ENCODE measurements around the gene TAS2R40. TPM values are rescaled to one million over a fixed set of nuclear protein-coding genes. Genes with fewer than 3 reads are reported as not detected.

TAS2R40 gene
- total and polyA plus RNA-seq, 2 donors (not counting 1 experiment from before 2014, with no cell fraction given), result not detected

- Histone ChIP-seq H2AFZ (ENCODE audit: low read length) (no peak overlapping the region), H3K4me3 (replicated peaks in 1 of 4; ENCODE audit: control extremely low read depth in 1 of 4, insufficient read depth in 1 of 4, low read depth in 3 of 4, low read length in 4 of 4) (no peak overlapping the region), H3K79me2 (ENCODE audit: control insufficient read depth, insufficient read depth, low read length) (no peaks in the 10 kb centered on the region), H3K4me2 (ENCODE audit: extremely low read depth, insufficient read depth, low read length) (no peak overlapping the region), H3K9ac (ENCODE audit: insufficient read depth, low read length) (no peak overlapping the region), H3K9me3 (ENCODE audit: control insufficient read depth, insufficient read depth, low read depth, low read length) (no peaks in the 10 kb centered on the region), H3K4me1 (ENCODE audit: control insufficient read depth, extremely low read depth, insufficient read depth, low read length) (no peaks in the 10 kb centered on the region), H4K20me1 (ENCODE audit: control insufficient read depth, extremely low read depth, insufficient read depth, low read length) (no peaks in the 10 kb centered on the region), H3K27ac (ENCODE audit: insufficient read depth, low read length) (no peak overlapping the region), H3K27me3 (ENCODE audit: control insufficient read depth, insufficient read depth, low read length) (no peaks in the 10 kb centered on the region), H3K36me3 (ENCODE audit: control insufficient read depth, insufficient read depth, low read length) (no peaks in the 10 kb centered on the region)
- TF ChIP-seq EZH2 (IDR thresholded peaks at IDR 0.05; ENCODE audit: low read length, missing control alignments) (no peak), CTCF (conservative IDR thresholded peaks at IDR 0.05 in 1 of 2, IDR thresholded peaks at IDR 0.05 in 1 of 2; ENCODE audit: low read depth in 1 of 2, low read length in 2 of 2) (no peak)
- no peak for DNase-seq (ENCODE audit: low read depth in 2 of 2)
Observed at GRCh38 chr7:143237366-143237765, 15.5 kb downstream of the TAS2R40 start.

GRCh38 chr7:143238289-143238980, 16.6 kb downstream of the TAS2R40 start:
- no peaks in the 10 kb centered on the region for H3K36me3 ChIP-seq (ENCODE audit: control insufficient read depth, insufficient read depth, low read length)
- no peaks in the 10 kb centered on the region for H3K79me2 ChIP-seq (ENCODE audit: control insufficient read depth, insufficient read depth, low read length)
- H2AFZ ChIP-seq (ENCODE audit: low read length), result no peak overlapping the region
- no peak overlapping the region for H3K27ac ChIP-seq (ENCODE audit: insufficient read depth, low read length)
- TF ChIP-seq CTCF (conservative IDR thresholded peaks at IDR 0.05 in 1 of 2, IDR thresholded peaks at IDR 0.05 in 1 of 2; ENCODE audit: low read depth in 1 of 2, low read length in 2 of 2), result no peak
- no peaks in the 10 kb centered on the region for H4K20me1 ChIP-seq (ENCODE audit: control insufficient read depth, extremely low read depth, insufficient read depth, low read length)
- no peak overlapping the region for H3K9ac ChIP-seq (ENCODE audit: insufficient read depth, low read length)
- H3K4me2 ChIP-seq (ENCODE audit: extremely low read depth, insufficient read depth, low read length), result no peak overlapping the region
- no peaks in the 10 kb centered on the region for H3K27me3 ChIP-seq (ENCODE audit: control insufficient read depth, insufficient read depth, low read length)
- no peaks in the 10 kb centered on the region for H3K9me3 ChIP-seq (ENCODE audit: control insufficient read depth, insufficient read depth, low read depth, low read length)
- no peak overlapping the region for H3K4me3 ChIP-seq (replicated peaks in 1 of 4; ENCODE audit: control extremely low read depth in 1 of 4, insufficient read depth in 1 of 4, low read depth in 3 of 4, low read length in 4 of 4)
- peaks cover under 1% of the 10 kb centered on the region for H3K4me1 ChIP-seq (ENCODE audit: control insufficient read depth, extremely low read depth, insufficient read depth, low read length)
- no peak for DNase-seq (ENCODE audit: low read depth in 2 of 2)

GRCh38 chr7:143239813-143240212, 18.0 kb downstream of the TAS2R40 start:
- DNase-seq (ENCODE audit: low read depth in 2 of 2), result peak in 1 of 2 donors; percentile 42
- Histone ChIP-seq H3K36me3 (ENCODE audit: control insufficient read depth, insufficient read depth, low read length) (no peaks in the 10 kb centered on the region), H3K27me3 (ENCODE audit: control insufficient read depth, insufficient read depth, low read length) (no peaks in the 10 kb centered on the region), H3K4me1 (ENCODE audit: control insufficient read depth, extremely low read depth, insufficient read depth, low read length) (peaks cover 2% of the 10 kb centered on the region), H2AFZ (ENCODE audit: low read length) (no peak overlapping the region), H3K4me3 (replicated peaks in 1 of 4; ENCODE audit: control extremely low read depth in 1 of 4, insufficient read depth in 1 of 4, low read depth in 3 of 4, low read length in 4 of 4) (no peak overlapping the region), H3K27ac (ENCODE audit: insufficient read depth, low read length) (no peak overlapping the region), H3K4me2 (ENCODE audit: extremely low read depth, insufficient read depth, low read length) (no peak overlapping the region), H3K9ac (ENCODE audit: insufficient read depth, low read length) (no peak overlapping the region), H3K9me3 (ENCODE audit: control insufficient read depth, insufficient read depth, low read depth, low read length) (no peaks in the 10 kb centered on the region), H3K79me2 (ENCODE audit: control insufficient read depth, insufficient read depth, low read length) (no peaks in the 10 kb centered on the region), H4K20me1 (ENCODE audit: control insufficient read depth, extremely low read depth, insufficient read depth, low read length) (no peaks in the 10 kb centered on the region)
- TF ChIP-seq CTCF (conservative IDR thresholded peaks at IDR 0.05 in 1 of 2, IDR thresholded peaks at IDR 0.05 in 1 of 2; ENCODE audit: low read depth in 1 of 2, low read length in 2 of 2) (no peak), EZH2 (IDR thresholded peaks at IDR 0.05; ENCODE audit: low read length, missing control alignments) (no peak)

Data from fibroblast of lung (primary cell).